NT2/D1 (cell line): ENCODE measurements around the gene SLC9A3.

Source experiments
- YY1 ChIP-seq: IDR thresholded peaks from 2 replicates; pipeline ENCODE4 v1.6.1; 2011; ENCODE audit not compliant: insufficient read length, insufficient read depth
- ZNF274 ChIP-seq: IDR thresholded peaks from 2 replicates; pipeline ENCODE4 v1.6.1; 2011; ENCODE audit warnings: mild to moderate bottlenecking, low read depth, low read length

- no peak for TF ChIP-seq ZNF274
- TF ChIP-seq YY1, result no peak
Observed at GRCh38 chr5:554284-554988, 30.2 kb upstream of the SLC9A3 start.
